SU-DHL-6 (cell line): ENCODE measurements around the gene MCHR1.

Source experiments
- CTCF ChIP-seq: fragments of 200-600 bp; sonication (generic); IDR thresholded peaks from one replicate; pipeline ENCODE4 v1.5.1; 2017; ENCODE audit warnings: antibody characterized with exemption, mild to moderate bottlenecking, low read length, moderate library complexity; ENCODE audit not compliant: insufficient read depth, poor library complexity, severe bottlenecking
- EZH2phosphoT487 ChIP-seq: fragments of 200-600 bp; sonication (generic), shearing (Covaris generic); conservative IDR thresholded peaks from 2 replicates; pipeline ENCODE4 v1.6.1; 2018; ENCODE audit warnings: mild to moderate bottlenecking, antibody characterized with exemption, low read length, moderate library complexity, mixed read lengths

- TF ChIP-seq EZH2phosphoT487 (no peak), CTCF (no peak)
These were observed 24.5 kb downstream of the MCHR1 start for GRCh38 chr22:40703736-40704135.
